GM21723 (cell line): ENCODE data around the gene XRCC1.

ENCODE experiments used
- ATAC-seq: cut with Tn5 transposase; IDR thresholded peaks from one replicate; pipeline ENCODE4 v1.9.1; 2021; ENCODE audit warnings: mild to moderate bottlenecking, moderate library complexity; ENCODE audit not compliant: unreplicated experiment

Gene XRCC1

GRCh38 chr19:43575955-43576878 lies 890 bp upstream of the XRCC1 start:
- ATAC-seq = no peak

- no peak for ATAC-seq
Observed at GRCh38 chr19:43574424-43575155, 737 bp downstream of the XRCC1 start.

- ATAC-seq = no peak
Observed at GRCh38 chr19:43572171-43572588, 3.1 kb downstream of the XRCC1 start.

GRCh38 chr19:43570174-43570791 lies 5.0 kb downstream of the XRCC1 start:
- ATAC-seq = no peak

- no peak for ATAC-seq
Observed at GRCh38 chr19:43569657-43570056, 5.7 kb downstream of the XRCC1 start.

GRCh38 chr19:43564800-43565199 lies 10.5 kb downstream of the XRCC1 start:
- ATAC-seq = no peak

- ATAC-seq = no peak
Observed at GRCh38 chr19:43563816-43564457, 11.4 kb downstream of the XRCC1 start.

- ATAC-seq = peak; percentile 65
Observed at GRCh38 chr19:43562698-43563241, 12.6 kb downstream of the XRCC1 start.

GRCh38 chr19:43562226-43562697 lies 13.1 kb downstream of the XRCC1 start:
- no peak for ATAC-seq

GRCh38 chr19:43561139-43561970 lies 14.0 kb downstream of the XRCC1 start:
- no peak for ATAC-seq

GRCh38 chr19:43560687-43561086 lies 14.6 kb downstream of the XRCC1 start:
- ATAC-seq = no peak

GRCh38 chr19:43555185-43555770 lies 20.0 kb downstream of the XRCC1 start:
- no peak for ATAC-seq

GRCh38 chr19:43554317-43554895 lies 20.9 kb downstream of the XRCC1 start:
- ATAC-seq = no peak

- ATAC-seq = no peak
Observed at GRCh38 chr19:43553656-43554055, 21.7 kb downstream of the XRCC1 start.

- ATAC-seq = no peak
Observed at GRCh38 chr19:43552616-43553015, 22.7 kb downstream of the XRCC1 start.

- no peak for ATAC-seq
Observed at GRCh38 chr19:43552198-43552450, 23.2 kb downstream of the XRCC1 start.

- ATAC-seq = no peak
Observed at GRCh38 chr19:43551399-43552197, 23.7 kb downstream of the XRCC1 start.

GRCh38 chr19:43548706-43549105 lies 26.6 kb downstream of the XRCC1 start:
- ATAC-seq = no peak
